ENCODE results near the gene PARN. TPM values are rescaled to one million over a fixed set of nuclear protein-coding genes. Genes with fewer than 3 reads are reported as not detected.

Gene PARN
- total and polyA plus RNA-seq, 3 donors from 2014 or later, result 43.5 to 67.2 (median 47.6) TPM

DNA sequence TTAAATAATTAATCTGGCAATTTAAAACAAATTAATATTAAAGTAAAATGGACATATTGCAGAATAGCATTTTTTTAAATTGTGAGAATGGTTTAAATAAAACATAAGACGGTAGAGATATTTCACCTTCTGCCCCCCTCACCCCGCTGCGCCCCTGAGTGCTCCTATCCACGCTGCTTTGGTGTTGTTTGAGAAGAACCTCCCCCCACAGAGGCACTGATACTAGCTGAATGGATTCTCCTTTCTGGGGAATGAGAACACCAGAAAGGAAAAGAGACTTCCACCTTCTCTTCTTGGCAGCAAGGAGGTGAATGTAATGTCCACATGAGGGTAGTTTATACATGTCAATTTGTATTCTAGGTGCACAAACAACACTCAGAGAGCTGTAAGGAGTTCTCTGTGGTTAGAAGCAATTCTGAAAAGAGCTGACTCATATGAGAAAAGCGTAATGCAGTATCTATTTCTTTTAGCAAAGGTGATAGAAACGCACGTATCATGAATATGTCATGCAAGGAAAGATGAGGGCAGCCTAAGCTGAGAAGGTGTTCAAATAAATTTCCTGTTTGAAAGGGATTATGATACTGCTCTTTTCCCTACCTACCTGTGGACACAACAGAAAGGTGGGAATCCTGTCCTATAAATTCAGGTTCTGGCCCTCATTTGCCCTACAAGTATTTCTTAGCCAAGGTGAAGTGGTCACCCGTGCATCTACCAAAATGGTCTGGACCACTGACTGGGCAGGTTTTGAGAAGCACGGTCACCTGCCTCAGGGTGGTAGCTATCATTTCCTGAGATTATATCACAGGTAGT lies 126.9 kb downstream of the PARN start:
- no peak overlapping the region for H3K4me3 ChIP-seq
- peaks cover 10% of the 10 kb centered on the region for H3K4me1 ChIP-seq
- intact Hi-C loops (cut with DNase I; ENCODE audit: low total_unique reads), result no loop called here
- no peaks in the 10 kb centered on the region for H3K9me3 ChIP-seq
- no peak overlapping the region for H3K27ac ChIP-seq
- no peaks in the 10 kb centered on the region for H3K27me3 ChIP-seq
- WGBS, 2 donors, result 94 to 95% methylated on average over 9 of the region's 9 CpGs
- H3K36me3 ChIP-seq (ENCODE audit: low read depth, missing control alignments), result no peaks in the 10 kb centered on the region
- no peak for DNase-seq
- TF ChIP-seq, protein P1, sequence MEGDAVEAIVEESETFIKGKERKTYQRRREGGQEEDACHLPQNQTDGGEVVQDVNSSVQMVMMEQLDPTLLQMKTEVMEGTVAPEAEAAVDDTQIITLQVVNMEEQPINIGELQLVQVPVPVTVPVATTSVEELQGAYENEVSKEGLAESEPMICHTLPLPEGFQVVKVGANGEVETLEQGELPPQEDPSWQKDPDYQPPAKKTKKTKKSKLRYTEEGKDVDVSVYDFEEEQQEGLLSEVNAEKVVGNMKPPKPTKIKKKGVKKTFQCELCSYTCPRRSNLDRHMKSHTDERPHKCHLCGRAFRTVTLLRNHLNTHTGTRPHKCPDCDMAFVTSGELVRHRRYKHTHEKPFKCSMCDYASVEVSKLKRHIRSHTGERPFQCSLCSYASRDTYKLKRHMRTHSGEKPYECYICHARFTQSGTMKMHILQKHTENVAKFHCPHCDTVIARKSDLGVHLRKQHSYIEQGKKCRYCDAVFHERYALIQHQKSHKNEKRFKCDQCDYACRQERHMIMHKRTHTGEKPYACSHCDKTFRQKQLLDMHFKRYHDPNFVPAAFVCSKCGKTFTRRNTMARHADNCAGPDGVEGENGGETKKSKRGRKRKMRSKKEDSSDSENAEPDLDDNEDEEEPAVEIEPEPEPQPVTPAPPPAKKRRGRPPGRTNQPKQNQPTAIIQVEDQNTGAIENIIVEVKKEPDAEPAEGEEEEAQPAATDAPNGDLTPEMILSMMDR (IDR thresholded peaks at IDR 0.05), result no peak
- TF ChIP-seq POLR2A (IDR thresholded peaks at IDR 0.05), result no peak

DNA sequence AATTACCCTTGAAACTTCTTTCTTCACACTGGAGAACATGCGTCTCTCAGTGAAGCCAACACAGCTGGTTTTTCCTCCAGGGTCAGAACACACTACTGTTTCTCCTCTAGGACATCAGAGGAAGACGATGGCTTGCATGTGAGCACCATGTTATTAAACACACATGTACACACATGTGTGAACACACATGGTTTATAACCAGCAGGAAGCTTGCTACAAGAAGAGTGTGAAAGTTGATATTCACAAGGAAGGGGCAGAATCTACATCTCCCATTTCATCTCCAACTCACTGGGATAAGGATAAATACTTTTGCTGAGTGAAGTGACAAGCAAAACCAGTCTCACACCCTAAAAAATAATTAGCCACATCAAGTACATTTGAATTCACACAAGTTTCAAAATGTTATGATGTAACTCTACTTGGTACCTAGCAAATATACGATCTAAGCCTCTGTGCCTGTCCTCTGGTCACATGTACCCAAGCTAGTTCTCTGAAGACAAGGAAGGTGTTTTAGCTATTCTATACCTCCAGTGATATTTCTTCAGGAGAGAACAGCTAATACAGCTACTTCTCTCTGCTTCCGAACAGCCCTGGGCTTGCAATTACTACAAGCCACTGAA lies 127.7 kb downstream of the PARN start:
- H3K4me1 ChIP-seq, result peaks cover 10% of the 10 kb centered on the region
- H3K36me3 ChIP-seq (ENCODE audit: low read depth, missing control alignments), result no peaks in the 10 kb centered on the region
- H3K27me3 ChIP-seq, result no peaks in the 10 kb centered on the region
- no peak for DNase-seq
- peak overlapping the region in 1 of 2 donors; percentile 21 for H3K27ac ChIP-seq
- no peaks in the 10 kb centered on the region for H3K9me3 ChIP-seq
- TF ChIP-seq POLR2A (IDR thresholded peaks at IDR 0.05), result no peak
- TF ChIP-seq, protein P1 (IDR thresholded peaks at IDR 0.05), result no peak
- H3K4me3 ChIP-seq, result no peak overlapping the region
- 74% methylated on average over 4 of the region's 4 CpGs for WGBS, 2 donors
- intact Hi-C loops (cut with DNase I; ENCODE audit: low total_unique reads), result no loop called here

DNA sequence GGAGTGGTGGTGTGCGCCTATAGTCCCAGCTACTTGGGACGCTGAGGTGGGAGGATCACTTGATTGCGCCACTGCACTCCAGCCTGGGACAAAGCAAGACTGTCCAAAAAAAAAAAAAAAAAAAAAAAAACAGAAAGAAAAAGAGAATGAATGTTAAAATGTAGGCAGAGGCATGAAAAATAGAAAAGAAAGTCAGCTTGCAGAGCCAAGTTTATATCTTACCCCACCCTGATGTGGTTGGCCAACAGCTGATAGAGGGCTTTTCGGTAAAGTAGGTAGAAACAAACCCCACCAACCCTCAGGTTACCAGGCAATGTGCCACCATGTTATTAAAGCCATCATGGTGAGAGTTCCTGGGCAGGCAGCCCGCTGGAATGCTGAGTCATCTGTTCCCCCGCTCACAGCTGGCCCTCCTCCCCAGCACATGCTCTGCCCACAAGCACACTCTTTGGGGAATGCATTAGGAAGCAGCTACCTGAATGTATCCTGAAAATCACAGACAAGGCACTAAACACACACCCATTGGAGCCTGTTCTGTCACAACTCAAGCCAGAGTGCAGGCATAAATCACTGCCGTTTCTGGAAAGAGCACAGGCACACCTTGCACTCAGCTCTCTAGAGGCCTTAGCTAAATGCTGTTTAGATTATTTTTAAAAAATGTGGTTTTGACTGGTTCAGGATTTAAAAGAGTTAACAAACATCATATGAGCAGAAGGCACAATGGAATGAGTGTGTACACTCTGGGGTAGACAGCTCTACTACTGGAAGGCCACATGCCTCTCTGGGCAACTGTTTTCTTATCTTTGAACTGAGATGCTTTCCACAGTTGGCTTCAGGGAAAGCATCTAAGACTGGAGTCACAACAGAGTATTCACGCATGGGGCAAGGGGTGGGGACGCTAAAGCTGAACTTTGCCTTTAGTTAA lies 128.5 kb downstream of the PARN start:
- H3K9me3 ChIP-seq, result no peaks in the 10 kb centered on the region
- H3K4me1 ChIP-seq, result peaks cover 10% of the 10 kb centered on the region
- peak overlapping the region in 1 of 2 donors; percentile 21 for H3K27ac ChIP-seq
- TF ChIP-seq, protein P1 (IDR thresholded peaks at IDR 0.05), result no peak
- TF ChIP-seq POLR2A (IDR thresholded peaks at IDR 0.05), result no peak
- DNase-seq, result peak; percentile 86
- intact Hi-C loops (cut with DNase I; ENCODE audit: low total_unique reads), result no loop called here
- no peaks in the 10 kb centered on the region for H3K36me3 ChIP-seq (ENCODE audit: low read depth, missing control alignments)
- WGBS, 2 donors, result 42 to 43% methylated on average over 9 of the region's 9 CpGs
- H3K27me3 ChIP-seq, result no peaks in the 10 kb centered on the region
- no peak overlapping the region for H3K4me3 ChIP-seq

GRCh38 chr16:14500791-14501190 lies 129.3 kb downstream of the PARN start:
- H3K4me3 ChIP-seq, result no peak overlapping the region
- intact Hi-C loops (cut with DNase I; ENCODE audit: low total_unique reads), result no loop called here
- H3K4me1 ChIP-seq, result peaks cover 10% of the 10 kb centered on the region
- 89 to 100% methylated on average over 2 of the region's 2 CpGs for WGBS, 2 donors
- peak overlapping the region in 1 of 2 donors; percentile 48 for H3K27ac ChIP-seq
- no peaks in the 10 kb centered on the region for H3K36me3 ChIP-seq (ENCODE audit: low read depth, missing control alignments)
- TF ChIP-seq, protein P1 (IDR thresholded peaks at IDR 0.05), result no peak
- no peak for TF ChIP-seq POLR2A (IDR thresholded peaks at IDR 0.05)
- H3K27me3 ChIP-seq, result no peaks in the 10 kb centered on the region
- no peak for DNase-seq
- no peaks in the 10 kb centered on the region for H3K9me3 ChIP-seq
